ENCODE data around the gene CD320.
"Not testable (repeated sequence)": the region's sequence is repeated elsewhere in the genome, so short reads cannot be mapped to it uniquely, and the experiment has no call there.

The CD320 gene

DNA sequence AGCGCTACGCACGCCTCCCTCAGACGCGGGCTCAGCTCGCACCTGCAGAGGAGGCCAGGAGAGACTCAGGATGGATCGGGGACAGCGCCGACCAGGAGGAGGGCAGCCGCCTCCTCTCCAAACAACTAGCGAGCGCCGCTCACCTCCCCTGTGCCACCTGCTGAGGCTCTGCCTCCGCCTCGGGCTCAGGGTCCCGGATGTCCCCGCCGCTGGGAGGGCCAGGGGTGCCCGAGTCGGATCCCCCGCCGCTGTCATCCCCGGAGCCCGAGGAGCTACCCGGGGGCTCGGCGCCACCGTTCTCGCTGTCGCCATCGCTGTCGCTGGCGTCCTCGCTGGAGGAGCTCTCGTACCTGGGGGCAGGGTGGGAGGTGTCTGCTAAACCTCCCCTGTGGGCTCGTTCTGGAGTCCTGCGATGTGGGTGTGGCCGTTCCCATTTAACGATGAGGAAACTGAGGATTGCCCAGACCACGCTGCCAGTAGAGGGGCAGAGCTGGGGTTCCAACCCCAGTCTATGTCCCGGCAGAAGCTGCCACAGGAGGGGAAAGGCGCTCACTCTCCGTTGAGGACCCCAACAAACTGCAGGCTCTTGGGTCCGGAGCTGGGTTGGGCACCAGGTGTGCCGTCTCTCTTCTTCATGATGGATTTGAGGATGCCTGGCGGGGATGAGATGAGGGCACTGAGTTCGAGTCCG is 25.8 kb upstream of the CD320 start:
- no peak for DNase-seq (ENCODE audit: low read depth in 2 of 2, low spot score in 1 of 2)

DNA sequence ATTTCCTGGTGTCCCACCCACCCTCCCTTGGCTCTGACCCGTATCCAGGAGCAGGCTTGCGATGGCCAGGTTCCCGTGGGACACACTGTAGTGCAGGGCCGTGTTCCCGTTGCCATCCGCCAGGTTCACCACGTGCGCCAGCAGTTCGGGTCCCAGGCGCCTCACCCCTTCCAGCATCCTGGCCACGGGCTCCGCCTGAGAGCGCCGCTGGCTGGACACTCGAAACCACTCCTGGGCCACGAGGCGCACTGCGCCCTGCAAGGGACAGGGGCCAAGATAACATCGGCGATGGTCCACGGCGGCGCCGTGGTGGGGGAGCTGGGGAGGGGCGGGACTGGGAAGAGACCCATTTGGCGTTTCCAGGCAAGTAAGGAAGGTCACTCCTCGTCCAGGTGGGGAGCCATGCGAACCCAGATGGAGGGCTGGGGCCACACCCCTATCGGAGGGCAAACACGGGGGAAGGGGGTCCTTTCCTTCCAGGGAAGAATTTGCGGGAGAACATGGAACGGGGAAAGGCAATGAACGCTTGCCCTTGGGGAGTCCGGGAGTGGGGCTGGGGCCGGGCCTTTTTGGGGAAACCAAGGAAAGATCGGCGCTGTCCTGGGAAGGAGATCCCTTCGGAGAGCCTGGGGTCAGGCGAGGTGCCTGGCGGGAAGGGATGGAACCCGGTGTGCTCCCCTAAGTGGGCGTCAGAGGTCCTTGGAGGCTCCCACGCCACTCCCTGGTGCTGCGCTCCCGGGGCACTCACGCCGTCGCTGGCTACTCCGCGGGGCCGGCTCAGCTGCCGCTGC is 25.0 kb upstream of the CD320 start:
- no peak for DNase-seq (ENCODE audit: low read depth in 2 of 2, low spot score in 1 of 2)

DNA sequence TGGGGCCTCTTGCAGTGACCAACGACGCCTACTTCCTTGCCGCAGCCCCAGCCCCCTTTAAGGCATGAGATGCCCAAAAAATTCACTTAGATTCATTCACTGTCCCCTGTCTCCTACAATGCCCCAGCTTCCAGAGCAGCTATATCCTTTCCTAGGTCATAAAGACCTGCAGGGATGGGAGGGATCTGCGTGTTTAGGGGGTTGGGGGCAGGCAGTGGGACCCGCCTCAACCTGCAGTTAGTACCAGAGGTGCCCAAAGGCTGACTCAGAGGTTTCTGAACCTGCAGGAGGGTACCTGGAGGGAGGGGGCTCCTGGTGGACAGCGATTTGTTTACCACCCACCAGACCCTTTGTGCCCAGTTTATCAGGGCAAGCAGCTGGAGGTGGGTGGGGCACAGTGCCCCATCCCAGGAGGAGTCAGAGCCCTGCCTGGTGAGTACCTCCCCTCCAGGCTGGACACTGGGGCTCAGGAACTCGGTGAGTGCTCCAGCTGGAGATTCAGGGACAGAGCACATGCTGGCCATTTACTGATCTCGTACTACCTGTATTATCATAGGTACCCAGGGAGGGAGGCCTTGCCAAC is 23.2 kb upstream of the CD320 start:
- DNase-seq (ENCODE audit: low read depth in 2 of 2, low spot score in 1 of 2): no peak

DNA sequence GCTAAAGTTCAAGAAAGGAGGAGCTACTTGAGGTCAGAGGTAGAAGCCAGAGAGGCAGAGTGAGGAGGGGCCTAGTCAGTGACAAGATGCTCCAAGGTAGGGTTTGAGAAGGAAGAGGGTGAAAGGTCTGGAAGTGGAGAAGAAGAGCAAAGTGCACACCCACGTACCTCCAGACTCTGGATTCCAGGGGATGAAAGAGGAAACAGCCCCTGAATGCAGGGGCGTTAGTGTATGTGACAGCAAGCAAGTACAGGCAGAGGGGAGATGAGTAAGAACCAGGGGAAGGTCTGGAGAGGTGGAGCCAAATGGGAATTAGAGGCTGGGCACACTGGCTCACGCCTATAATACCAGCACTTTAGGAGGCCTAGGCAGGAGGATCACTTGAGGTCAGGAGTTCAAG is 21.8 kb upstream of the CD320 start:
- DNase-seq (ENCODE audit: low read depth in 2 of 2, low spot score in 1 of 2): no peak

DNA sequence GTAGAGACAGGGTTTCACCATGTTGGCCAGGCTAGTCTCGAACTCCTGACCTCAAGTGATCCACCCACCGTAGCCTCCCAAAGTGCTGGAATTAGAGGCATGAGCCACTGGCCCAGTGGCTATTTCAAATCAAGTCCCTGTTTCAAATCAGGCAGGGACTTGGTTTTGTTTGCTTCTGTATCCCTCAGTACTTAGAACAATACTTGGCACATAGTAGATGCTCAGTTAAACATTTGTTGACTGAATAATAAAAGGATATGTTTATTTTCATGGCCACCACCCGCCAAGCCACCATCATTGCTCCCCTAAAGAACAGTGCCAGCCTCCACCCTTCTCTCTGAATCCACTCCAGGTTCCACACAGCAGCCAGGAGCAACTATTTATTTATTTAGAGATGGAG is 17.3 kb upstream of the CD320 start:
- no peak for DNase-seq (ENCODE audit: low read depth in 2 of 2, low spot score in 1 of 2)

DNA sequence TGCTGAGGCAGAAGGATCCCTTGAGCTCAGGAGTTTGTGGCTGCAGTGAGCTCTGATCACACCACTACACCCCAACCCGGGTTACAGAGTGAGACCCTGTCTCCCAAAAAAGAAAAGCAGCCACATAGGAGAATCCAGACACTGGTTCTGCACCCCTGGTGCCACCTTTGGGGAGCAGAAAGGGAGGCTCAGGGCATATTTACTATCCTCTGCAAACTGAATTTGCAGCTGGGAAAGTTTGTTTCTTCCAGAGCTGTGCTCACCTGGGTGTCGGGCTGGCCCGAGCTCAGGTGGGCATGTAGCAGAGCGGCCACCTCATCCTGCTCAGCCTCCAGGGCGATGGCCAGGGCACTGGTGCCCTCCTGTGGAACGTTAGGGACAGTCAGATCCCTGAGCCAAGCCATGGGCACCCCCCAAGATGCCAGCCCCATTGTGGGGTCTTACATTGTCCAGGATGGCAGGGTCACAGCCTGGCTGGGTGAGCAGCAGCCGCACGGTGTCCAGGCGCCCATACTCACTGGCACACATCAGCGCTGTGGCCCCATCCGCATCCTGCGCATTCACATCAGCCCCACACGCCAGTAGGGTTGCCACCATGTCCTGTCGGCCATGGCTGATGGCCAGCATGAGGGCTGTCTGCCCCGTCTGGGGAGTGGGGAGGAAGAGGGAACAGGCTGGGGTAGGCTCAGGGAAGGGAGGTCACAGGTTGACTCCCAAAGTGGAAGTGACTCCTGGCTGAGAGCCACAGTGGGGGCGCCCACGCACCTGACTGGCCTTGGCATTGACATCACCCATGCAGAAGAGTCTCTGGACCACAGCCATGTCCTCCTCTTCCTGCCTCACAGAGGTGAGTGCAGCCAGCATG is 16.3 kb upstream of the CD320 start:
- no peak for DNase-seq (ENCODE audit: low read depth in 2 of 2, low spot score in 1 of 2)

DNA sequence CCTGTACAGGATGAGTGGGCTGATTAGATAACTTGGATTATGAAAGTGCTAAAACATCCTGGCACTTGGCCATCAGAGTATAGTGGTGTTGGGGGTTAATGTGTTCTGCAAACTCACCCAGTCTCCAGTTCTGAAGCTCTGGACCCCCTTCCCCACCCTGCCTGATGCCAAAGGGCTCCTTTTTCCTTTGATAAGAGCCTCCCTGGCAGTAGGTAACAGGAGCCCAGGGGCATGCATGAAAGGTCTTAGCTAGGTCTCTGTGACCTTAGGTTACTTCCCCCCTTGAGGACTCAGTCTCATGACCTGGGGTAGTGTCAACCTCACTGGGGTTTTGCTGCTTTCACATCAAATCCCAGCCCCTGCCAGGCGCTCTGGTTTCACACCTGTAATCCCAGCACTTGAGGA is 15.6 kb upstream of the CD320 start:
- DNase-seq (ENCODE audit: low read depth in 2 of 2, low spot score in 1 of 2): no peak

DNA sequence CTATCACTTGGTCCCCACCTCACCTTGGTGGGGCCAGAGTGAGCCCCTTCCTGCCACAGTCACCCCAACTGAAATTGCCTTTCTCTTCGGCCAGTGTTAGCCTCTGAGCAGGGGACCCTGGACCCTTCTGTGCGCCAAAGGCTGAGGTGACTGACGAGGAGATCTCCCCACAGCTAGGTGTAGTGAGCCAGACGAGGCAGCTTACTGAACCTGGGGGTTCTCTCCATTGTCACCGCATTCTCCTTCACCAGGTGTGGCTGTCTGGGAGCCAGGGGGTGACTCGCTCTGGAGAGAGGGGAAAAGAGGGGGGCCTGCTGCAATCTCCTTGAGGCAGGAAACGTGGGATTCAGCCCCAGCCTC is 14.5 kb upstream of the CD320 start:
- no peak for DNase-seq (ENCODE audit: low read depth in 2 of 2, low spot score in 1 of 2)

DNA sequence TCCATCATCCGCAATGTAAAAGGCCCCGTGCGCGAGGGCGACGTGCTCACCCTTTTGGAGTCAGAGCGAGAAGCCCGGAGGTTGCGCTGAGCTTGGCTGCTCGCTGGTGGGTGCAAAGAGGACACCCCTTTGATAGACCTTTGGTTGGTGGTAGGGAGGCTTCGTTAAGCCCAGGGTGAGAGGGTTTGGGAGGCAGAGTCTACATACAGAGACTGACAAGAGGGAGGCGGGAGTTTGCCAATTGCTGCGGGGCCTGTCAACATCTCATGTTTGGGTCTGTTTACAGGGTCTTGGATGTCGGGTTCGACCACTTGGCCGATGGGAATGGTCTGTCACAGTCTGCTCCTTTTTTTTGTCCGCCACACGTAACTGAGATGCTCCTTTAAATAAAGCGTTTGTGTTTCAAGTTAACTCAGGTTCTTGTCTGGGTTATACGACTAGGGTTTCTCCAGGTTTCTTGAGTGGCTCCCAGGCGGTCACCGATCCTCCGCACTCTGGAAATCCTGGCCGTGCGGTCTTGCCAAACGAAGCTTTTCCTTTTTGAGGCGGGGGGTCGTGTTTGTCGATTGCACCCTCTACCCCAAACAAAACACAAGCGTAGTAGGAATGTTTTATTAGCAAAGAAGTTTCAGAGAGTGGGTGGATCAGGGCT is 14.0 kb upstream of the CD320 start:
- no peak for DNase-seq (ENCODE audit: low read depth in 2 of 2, low spot score in 1 of 2)

DNA sequence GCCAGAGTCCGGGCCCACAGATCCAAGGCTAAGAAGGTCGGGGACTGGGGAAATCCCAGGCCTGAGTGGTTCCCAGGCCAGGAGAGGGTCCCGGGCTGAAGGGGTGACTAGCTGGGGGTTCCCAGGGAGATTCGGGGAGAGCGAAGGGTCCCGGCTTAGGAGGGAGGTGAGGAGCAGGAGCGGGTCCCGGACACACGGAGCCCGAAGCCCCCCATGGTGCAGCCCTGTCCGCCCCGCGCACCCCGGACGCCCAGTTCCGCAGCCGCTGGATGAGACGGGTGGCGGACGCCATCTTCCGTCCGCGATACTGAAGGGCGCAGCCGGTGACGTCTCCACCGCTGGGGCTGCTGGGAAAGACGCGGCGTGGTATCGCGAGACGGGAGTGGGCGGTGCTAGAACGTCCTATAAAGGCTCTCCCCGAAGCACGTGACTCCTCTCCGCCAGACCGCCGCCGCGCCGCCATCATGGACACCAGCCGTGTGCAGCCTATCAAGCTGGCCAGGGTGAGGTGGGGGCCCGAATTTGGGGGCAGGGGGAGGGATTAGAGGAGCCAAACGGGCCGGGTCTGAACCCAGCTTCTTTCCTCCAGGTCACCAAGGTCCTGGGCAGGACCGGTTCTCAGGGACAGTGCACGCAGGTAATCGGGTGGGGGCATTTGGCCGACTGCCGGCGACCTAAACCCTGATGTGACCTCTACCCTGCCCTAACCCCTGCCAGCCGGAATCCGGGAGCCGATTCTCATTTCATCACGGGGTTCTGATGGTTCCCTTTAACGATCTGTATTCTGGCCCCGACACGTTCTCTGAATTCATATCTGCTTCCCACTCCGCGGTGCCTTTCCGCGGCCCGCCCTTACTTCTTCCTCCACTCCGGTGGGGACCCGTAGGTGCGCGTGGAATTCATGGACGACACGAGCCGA is 13.2 kb upstream of the CD320 start, which contains the start of the genes NDUFA7 and RPS28:
TSS of gene NDUFA7 (minus strand) at position 309 of the 919 bp plus-strand sequence. CDS start at position 292, 17 bp downstream.
TSS of gene RPS28 (plus strand) at position 430 of the 919 bp plus-strand sequence. CDS start at position 465, 35 bp downstream.
- peak; percentile 96 to 97 for DNase-seq (ENCODE audit: low read depth in 2 of 2, low spot score in 1 of 2)

DNA sequence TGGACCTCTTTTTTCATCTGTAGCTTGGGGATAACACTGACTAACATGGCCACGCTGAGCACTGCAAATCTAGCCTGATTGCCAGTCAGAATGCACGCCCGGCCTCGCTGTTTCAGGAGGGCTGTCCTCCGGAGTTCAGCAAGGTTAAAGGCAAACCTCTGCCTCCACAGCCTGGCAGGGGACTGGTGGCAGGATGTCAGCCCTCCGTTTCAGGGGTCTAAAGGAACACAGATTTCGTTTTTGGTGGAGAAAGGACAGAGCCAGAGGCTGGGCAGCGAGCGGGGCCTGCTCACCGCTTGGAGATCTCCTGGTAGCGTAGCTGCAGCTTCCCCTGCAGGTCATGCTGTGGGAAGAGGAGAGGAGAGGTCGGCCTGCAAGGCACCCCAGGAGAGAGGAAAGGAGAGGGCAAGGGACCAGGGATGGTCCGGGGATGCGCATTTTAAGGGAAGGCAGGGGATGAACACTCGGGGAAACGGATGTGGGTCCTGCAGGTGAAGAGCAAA is 12.5 kb upstream of the CD320 start:
- DNase-seq (ENCODE audit: low read depth in 2 of 2, low spot score in 1 of 2): no peak

DNA sequence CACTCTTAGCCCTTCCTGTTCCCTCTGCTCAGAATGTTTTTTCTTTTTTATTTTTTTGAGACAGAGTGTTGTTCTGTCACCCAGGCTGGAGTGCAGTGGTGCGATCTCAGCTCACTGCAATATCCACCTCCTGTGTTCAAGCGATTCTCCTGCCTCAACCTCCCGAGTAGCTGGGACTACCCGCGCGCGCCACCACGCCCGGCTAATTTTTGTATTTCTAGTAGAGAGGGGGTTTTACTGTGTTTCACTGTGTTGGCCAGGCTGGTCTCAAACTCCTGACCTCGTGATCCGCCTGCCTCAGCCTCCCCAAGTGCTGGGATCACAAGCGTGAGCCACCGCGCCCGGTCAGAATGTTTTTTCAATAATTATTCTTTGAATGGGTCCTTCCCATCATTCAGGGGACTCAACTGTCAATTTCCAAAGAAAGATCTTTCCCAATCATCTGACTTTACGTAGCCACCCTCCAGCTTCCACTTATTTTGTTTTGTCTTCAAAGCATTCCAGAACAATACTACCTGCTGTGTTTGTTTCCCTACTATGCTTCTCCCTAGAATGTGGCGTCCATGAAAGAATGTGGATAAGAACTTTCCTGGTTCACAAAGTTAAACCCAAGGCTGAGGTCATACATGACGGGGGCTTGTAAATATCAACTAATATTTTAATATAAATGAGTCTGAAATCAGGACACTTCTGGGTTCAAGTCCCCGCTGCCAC is 11.8 kb upstream of the CD320 start:
- no peak for DNase-seq (ENCODE audit: low read depth in 2 of 2, low spot score in 1 of 2)

DNA sequence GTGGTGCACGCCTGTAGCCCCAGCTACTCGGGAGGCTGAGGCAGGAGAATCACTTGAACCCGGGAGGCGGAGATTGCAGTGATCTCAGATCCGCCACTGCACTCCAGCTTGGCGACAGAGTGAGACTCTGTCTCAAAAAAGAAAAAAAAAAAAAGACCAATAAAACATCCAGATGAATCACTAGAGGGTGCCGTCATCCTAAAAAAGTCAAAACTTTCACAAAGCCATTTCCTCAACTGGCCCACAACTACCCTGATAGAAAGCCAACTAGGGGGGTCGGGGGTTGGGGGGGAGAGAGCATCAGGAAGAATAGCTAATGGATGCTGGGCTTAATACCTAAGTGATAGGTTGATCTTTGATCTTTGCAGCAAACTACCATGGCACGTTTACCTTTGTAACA is 10.7 kb upstream of the CD320 start:
- not testable (repeated sequence) for DNase-seq (ENCODE audit: low read depth in 2 of 2, low spot score in 1 of 2)

DNA sequence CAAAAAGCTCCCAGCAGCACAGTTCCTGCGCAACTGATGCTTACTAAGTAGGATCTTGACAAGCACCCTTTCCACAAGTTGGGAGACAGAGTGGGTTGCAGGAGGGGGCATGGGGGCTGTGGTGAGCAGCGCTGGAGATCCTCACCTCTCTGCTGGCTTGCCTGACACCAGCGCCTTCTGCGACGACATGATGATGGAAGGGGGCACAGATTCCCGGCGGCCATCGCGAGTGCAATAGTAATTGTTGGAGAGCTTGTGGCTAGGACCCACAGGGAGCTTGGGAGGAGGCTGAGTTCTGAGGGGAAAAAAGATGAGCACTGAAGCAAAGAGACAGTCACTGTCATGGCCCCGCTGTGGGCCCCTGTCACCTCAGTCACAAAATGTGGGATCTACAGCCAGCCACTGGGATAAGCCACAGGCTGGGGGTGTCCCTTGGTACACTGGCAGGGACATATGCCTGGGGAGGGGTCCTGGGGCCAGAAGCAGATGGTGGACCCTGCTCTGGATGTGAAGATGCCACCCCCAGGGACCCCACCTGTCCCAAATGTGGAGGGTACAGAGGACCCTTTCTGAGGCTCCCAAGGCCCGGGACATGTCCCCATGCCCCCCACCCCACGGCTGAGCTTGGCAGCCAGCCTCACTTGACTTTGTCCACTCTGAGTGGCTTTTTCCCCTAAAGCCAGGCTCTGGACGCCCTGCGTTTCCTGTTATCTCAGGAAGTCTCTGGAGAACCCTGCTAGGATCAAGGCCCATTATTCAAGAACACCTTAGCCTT is 8.4 kb upstream of the CD320 start:
- no peak for DNase-seq (ENCODE audit: low read depth in 2 of 2, low spot score in 1 of 2)

DNA sequence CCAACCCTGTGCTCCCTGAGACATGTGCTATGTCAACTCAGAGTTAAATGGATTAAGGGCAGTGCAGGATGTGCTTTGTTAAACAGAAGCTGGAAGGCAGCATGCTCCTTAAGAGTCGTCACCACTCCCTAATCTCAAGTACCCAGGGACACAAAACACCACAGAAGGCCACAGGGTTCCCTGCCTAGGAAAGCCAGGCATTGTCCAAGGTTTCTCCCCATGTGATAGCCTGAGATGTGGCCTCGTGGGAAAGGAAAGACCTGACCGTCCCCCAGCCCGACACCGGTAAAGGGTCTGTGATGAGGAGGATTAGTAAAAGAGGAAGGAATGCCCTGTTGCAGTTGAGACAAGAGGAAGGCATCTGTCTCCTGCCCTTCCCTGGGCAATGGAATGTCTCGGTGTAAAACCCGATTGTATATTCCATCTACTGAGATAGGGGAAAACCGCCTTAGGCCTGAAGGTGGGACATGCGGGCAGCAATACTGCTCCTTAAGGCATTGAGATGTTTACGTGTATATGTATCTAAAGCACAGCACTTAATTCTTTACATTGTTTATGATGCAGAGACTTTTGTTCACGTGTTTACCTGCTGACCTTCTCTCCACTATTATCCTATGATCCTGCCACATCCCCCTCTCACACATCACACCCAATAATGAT is 7.0 kb upstream of the CD320 start:
- DNase-seq (ENCODE audit: low read depth in 2 of 2, low spot score in 1 of 2): not testable (repeated sequence)

DNA sequence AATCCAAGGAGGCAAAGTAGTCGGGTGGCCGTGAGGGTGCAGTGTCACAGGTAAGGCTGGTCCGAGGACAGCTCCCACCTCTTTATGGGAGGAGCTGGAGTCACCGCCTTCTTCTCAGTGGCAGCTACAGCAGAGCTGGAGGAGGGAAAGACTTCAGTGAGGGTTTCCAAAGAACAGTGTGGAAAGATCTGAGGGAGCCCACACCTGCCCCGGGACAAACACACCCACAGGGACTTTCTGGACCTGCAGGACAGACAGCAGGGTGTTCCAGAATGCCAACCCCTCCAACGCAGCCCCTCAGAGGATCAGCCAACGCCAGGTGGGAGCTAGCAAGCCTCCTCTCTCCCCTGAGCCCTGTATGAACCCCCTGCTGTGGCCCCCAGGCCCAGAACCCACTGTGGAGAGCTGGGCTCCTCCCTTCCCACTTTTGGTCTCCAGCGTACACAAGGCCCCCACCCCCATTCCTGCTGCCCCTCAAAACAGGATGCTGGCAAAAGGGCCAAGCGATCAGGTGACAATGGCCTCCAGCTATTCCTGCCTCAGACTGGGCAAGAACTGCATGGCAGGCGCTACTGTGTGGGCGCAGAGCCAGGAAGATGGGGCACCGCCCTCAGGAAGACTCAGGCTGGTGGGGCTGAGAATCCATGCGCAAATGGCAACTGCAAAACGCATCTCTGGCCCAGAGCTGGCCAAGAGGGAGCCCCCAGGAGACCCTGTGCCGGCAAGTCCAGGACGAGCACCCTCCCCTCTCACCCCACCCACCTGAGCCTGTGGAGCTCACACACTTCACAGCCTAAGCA is 3.5 kb upstream of the CD320 start:
- no peak for DNase-seq (ENCODE audit: low read depth in 2 of 2, low spot score in 1 of 2)

Measured in stimulated activated CD8-positive, alpha-beta memory T cell treated with anti-CD3 and anti-CD28 coated beads, Interleukin-4, amount 100 ng/mL, for 1 hour (primary cell).